Neuronal stem cell (in vitro differentiated cells): ENCODE measurements around the gene FCHO1.

Experiments used
- DNase-seq: peaks from one replicate; pipeline ENCODE4 v3.0.0-alpha.2; 2013; ENCODE audit warnings: low spot score
- H2AFZ ChIP-seq: one replicate; pipeline ENCODE4 v1.6.1; 2013; ENCODE audit warnings: mild to moderate bottlenecking, low read length, inconsistent platforms
- H2AK5ac ChIP-seq: 2 replicates; pipeline ENCODE4 v1.6.1; 2013; ENCODE audit warnings: low read depth, mild to moderate bottlenecking, inconsistent platforms, low read length, moderate library complexity, mixed read lengths
- H2BK120ac ChIP-seq: 2 replicates; pipeline ENCODE4 v1.6.1; 2013; ENCODE audit warnings: low read depth, mild to moderate bottlenecking, inconsistent platforms, low read length, moderate library complexity, mixed read lengths
- H2BK12ac ChIP-seq: one replicate; pipeline ENCODE4 v1.6.1; 2013; ENCODE audit warnings: low read length, inconsistent platforms
- H2BK15ac ChIP-seq: 2 replicates; pipeline ENCODE4 v1.6.1; 2013; ENCODE audit warnings: mild to moderate bottlenecking, low read length, inconsistent platforms, mixed read lengths
- H2BK5ac ChIP-seq: one replicate; pipeline ENCODE4 v1.6.1; 2013; ENCODE audit warnings: inconsistent platforms, mild to moderate bottlenecking, low read length, moderate library complexity
- H3K14ac ChIP-seq: one replicate; pipeline ENCODE4 v1.6.1; 2013; ENCODE audit warnings: low read length, inconsistent platforms
- H3K18ac ChIP-seq: 2 replicates; pipeline ENCODE4 v1.6.1; 2013; ENCODE audit warnings: low read length, inconsistent platforms
- H3K23ac ChIP-seq: 2 replicates; pipeline ENCODE4 v1.6.1; 2013; ENCODE audit warnings: low read depth, mild to moderate bottlenecking, mixed read lengths, low read length, inconsistent platforms; ENCODE audit not compliant: poor library complexity
- H3K27ac ChIP-seq: replicated peaks from 3 replicates; pipeline ENCODE4 v1.5.1; 2013; ENCODE audit warnings: low read length, inconsistent platforms
- H3K27me3 ChIP-seq, 3 experiments: 2 replicates each; pipeline ENCODE4 v1.6.1; 2013; ENCODE audit warnings: low read length in 3 of 3, mild to moderate bottlenecking in 2 of 3, inconsistent platforms in 1 of 3, low read depth in 1 of 3, mixed read lengths in 1 of 3, moderate library complexity in 1 of 3; ENCODE audit not compliant: control insufficient read depth in 3 of 3, insufficient read depth in 3 of 3
- H3K36me3 ChIP-seq, 2 donors: replicated peaks in 1 of 2; 2 replicates each; pipeline ENCODE4 v1.6.1; 2013; ENCODE audit warnings: low read length in 2 of 2; ENCODE audit not compliant: control insufficient read depth in 2 of 2, insufficient read depth in 2 of 2
- H3K4ac ChIP-seq: 2 replicates; pipeline ENCODE4 v1.6.1; 2013; ENCODE audit warnings: inconsistent platforms, mild to moderate bottlenecking, low read length, moderate library complexity
- H3K4me1 ChIP-seq, 2 donors: 1 replicate in 1 of 2; 2 replicates in 1 of 2; pipeline ENCODE4 v1.6.1; 2013; ENCODE audit warnings: low read length in 2 of 2, low read depth in 1 of 2; ENCODE audit not compliant: control insufficient read depth in 2 of 2, insufficient read depth in 1 of 2
- H3K4me2 ChIP-seq: one replicate; pipeline ENCODE4 v1.6.1; 2013; ENCODE audit warnings: mild to moderate bottlenecking, low read length, inconsistent platforms; ENCODE audit not compliant: insufficient read depth, poor library complexity, severe bottlenecking
- H3K4me3 ChIP-seq, 2 donors: 2 replicates each; pipeline ENCODE4 v1.5.1; 2013; ENCODE audit warnings: low read length in 2 of 2, mild to moderate bottlenecking in 2 of 2, inconsistent platforms in 1 of 2, moderate library complexity in 1 of 2
- H3K79me1 ChIP-seq: one replicate; pipeline ENCODE4 v1.6.1; 2013; ENCODE audit warnings: low read depth, mild to moderate bottlenecking, inconsistent platforms, low read length, moderate library complexity
- H3K9ac ChIP-seq: one replicate; pipeline ENCODE4 v1.6.1; 2013; ENCODE audit warnings: mild to moderate bottlenecking, low read depth, low read length, inconsistent platforms; ENCODE audit not compliant: poor library complexity
- H3K9me3 ChIP-seq, 2 donors: replicated peaks in 1 of 2; 2 replicates each; pipeline versions ENCODE3 to v1.6.1; 2013; ENCODE audit warnings: low read length in 2 of 2, mild to moderate bottlenecking in 2 of 2, inconsistent platforms in 1 of 2, low read depth in 1 of 2, mixed read lengths in 1 of 2, moderate library complexity in 1 of 2; ENCODE audit not compliant: control insufficient read depth in 2 of 2, insufficient read depth in 1 of 2
- H4K8ac ChIP-seq: one replicate; pipeline ENCODE4 v1.6.1; 2013; ENCODE audit warnings: low read depth, mild to moderate bottlenecking, inconsistent platforms, low read length, moderate library complexity
- H4K91ac ChIP-seq: one replicate; pipeline ENCODE4 v1.6.1; 2013; ENCODE audit warnings: low read length, low read depth, mild to moderate bottlenecking, inconsistent platforms; ENCODE audit not compliant: poor library complexity
- WGBS, 2 donors: extraction: QIAGEN DNeasy Blood & Tissue Kit; methylation state at CpG; one replicate each; pipeline ENCODE4 v1.1.7; 2013; ENCODE audit warnings: missing lambda C conversion rate in 2 of 2, mixed read lengths in 1 of 2; ENCODE audit not compliant: insufficient read length in 2 of 2, insufficient replicate concordance in 1 of 2; ENCODE audit errors: extremely low coverage in 2 of 2; 5-methylcytosine and 5-hydroxymethylcytosine counted together

Gene FCHO1

DNA sequence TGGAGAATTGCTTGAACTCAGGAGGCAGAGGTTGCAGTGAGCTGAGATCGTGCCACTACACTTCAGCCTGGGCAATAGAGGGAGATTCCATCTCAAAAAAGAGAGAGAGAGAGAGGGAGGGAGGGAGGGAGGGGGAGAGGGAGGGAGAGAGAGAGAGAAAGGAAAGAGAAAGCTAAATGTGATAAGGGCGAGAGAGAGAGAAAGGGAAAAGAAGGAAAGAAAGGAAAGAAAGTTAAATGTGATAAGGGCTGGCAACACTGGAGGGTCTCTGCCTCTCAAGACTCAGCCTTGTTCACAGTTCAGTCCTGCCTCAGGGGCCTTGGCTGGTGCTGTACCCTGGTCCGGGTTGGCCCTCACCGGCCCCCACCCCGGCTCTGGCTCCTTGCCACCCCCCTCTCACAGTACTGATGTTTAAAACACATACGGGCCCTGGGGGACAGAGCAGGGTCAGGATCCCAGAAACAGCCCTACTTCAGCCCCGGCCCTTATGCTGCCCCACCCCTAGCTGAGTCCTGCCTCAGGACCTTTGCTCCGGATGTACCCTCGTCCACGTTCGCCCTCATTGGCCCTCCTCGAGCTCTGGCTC lies 28.5 kb upstream of the FCHO1 start:
- Histone ChIP-seq H2BK15ac (no peak overlapping the region), H2BK120ac (no peak overlapping the region), H3K18ac (no peak overlapping the region), H3K9ac (no peak overlapping the region), H3K14ac (no peak overlapping the region), H3K79me1 (peaks cover 33% of the 10 kb centered on the region), H2BK12ac (no peak overlapping the region), H3K27me3 (no peaks in the 10 kb centered on the region), H3K23ac (no peak overlapping the region), H3K4me3 (no peak overlapping the region), H3K36me3 (peaks cover 43 to 66% of the 10 kb centered on the region in 2 donors), H3K4me1 (peaks cover 13 to 14% of the 10 kb centered on the region in 2 donors), H2AFZ (no peak overlapping the region), H3K4me2 (no peak overlapping the region), H3K9me3 (no peaks in the 10 kb centered on the region), H2AK5ac (no peak overlapping the region), H4K8ac (no peak overlapping the region), H3K4ac (no peak overlapping the region), H3K27ac (no peak overlapping the region), H2BK5ac (no peak overlapping the region), H4K91ac (no peak overlapping the region)
- DNase-seq: no peak
- 100% methylated on average over 1 of the region's 12 CpGs; no CpG with 5 or more reads in 1 of the 2 donors for WGBS, 2 donors

DNA sequence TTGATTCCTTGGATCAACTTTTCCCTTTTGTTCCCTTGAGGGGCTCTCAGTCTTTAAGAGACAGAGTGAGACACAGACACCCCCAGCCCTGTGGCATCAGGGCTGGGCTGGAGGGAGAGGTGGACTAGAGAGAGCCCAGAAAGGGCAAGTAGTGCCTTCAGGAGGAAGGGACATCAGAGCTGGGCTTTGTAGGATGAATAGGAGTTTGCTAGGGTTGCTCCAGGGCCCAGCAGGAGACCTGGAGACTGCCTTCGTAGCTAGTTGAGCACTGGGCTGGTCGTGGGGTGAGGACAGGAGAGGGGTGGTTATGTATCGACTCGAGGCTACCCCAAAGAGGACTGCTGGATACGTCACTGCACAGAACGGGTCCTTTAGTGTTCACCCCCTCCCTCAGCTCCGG lies 26.6 kb upstream of the FCHO1 start:
- Histone ChIP-seq H2AK5ac (no peak overlapping the region), H3K4me2 (no peak overlapping the region), H2BK15ac (no peak overlapping the region), H2BK5ac (no peak overlapping the region), H3K27me3 (no peaks in the 10 kb centered on the region), H3K14ac (no peak overlapping the region), H2BK120ac (no peak overlapping the region), H2BK12ac (no peak overlapping the region), H3K27ac (no peak overlapping the region), H3K23ac (no peak overlapping the region), H4K8ac (no peak overlapping the region), H3K4ac (no peak overlapping the region), H3K4me1 (peaks cover 7 to 10% of the 10 kb centered on the region in 2 donors), H4K91ac (no peak overlapping the region), H3K9ac (no peak overlapping the region), H2AFZ (no peak overlapping the region), H3K18ac (no peak overlapping the region), H3K36me3 (peaks cover 59 to 85% of the 10 kb centered on the region in 2 donors), H3K4me3 (no peak overlapping the region), H3K79me1 (peaks cover 37% of the 10 kb centered on the region), H3K9me3 (no peaks in the 10 kb centered on the region)
- no CpG with 5 or more reads among the region's 7 CpGs for WGBS, 2 donors
- DNase-seq: no peak

GRCh38 chr19:17725422-17726078 lies 25.7 kb upstream of the FCHO1 start:
- Histone ChIP-seq H3K23ac (no peak overlapping the region), H2BK15ac (no peak overlapping the region), H2BK12ac (no peak overlapping the region), H3K79me1 (peaks cover 29% of the 10 kb centered on the region), H3K18ac (no peak overlapping the region), H3K4me3 (no peak overlapping the region), H2BK5ac (no peak overlapping the region), H2AFZ (no peak overlapping the region), H3K4ac (no peak overlapping the region), H3K9ac (peak overlapping the region; percentile 21), H3K27ac (no peak overlapping the region), H3K9me3 (peaks cover 0 to 4% of the 10 kb centered on the region in 2 donors), H3K4me1 (peaks cover under 1 to 5% of the 10 kb centered on the region in 2 donors), H3K4me2 (no peak overlapping the region), H4K8ac (no peak overlapping the region), H3K14ac (no peak overlapping the region), H4K91ac (no peak overlapping the region), H3K27me3 (no peaks in the 10 kb centered on the region), H3K36me3 (peaks cover 63 to 94% of the 10 kb centered on the region in 2 donors), H2AK5ac (no peak overlapping the region), H2BK120ac (no peak overlapping the region)
- no peak for DNase-seq
- no CpG with 5 or more reads among the region's 21 CpGs for WGBS, 2 donors

DNA sequence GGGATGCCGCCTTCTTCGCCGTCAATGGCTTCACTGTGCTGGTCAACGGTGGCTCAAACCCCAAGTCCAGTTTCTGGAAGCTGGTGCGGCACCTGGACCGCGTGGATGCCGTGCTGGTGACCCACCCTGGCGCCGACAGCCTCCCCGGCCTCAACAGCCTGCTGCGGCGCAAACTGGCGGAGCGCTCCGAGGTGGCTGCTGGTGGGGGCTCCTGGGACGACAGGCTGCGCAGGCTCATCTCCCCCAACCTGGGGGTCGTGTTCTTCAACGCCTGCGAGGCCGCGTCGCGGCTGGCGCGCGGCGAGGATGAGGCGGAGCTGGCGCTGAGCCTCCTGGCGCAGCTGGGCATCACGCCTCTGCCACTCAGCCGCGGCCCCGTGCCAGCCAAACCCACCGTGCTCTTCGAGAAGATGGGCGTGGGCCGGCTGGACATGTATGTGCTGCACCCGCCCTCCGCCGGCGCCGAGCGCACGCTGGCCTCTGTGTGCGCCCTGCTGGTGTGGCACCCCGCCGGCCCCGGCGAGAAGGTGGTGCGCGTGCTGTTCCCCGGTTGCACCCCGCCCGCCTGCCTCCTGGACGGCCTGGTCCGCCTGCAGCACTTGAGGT lies 25.0 kb upstream of the FCHO1 start:
- Histone ChIP-seq H2AK5ac (no peak overlapping the region), H2BK120ac (no peak overlapping the region), H3K23ac (no peak overlapping the region), H3K9me3 (peaks cover 0 to 8% of the 10 kb centered on the region in 2 donors), H2AFZ (no peak overlapping the region), H3K27me3 (no peaks in the 10 kb centered on the region), H3K4ac (no peak overlapping the region), H4K91ac (no peak overlapping the region), H3K4me2 (no peak overlapping the region), H3K9ac (peak overlapping the region; percentile 21), H2BK5ac (no peak overlapping the region), H3K4me1 (no peaks in the 10 kb centered on the region), H3K14ac (no peak overlapping the region), H3K79me1 (peaks cover 22% of the 10 kb centered on the region), H2BK12ac (no peak overlapping the region), H3K18ac (no peak overlapping the region), H3K27ac (no peak overlapping the region), H2BK15ac (no peak overlapping the region), H3K4me3 (no peak overlapping the region), H3K36me3 (peaks cover 67 to 94% of the 10 kb centered on the region in 2 donors), H4K8ac (no peak overlapping the region)
- no CpG with 5 or more reads among the region's 59 CpGs for WGBS, 2 donors
- DNase-seq: no peak
